Sigmoid colon (tissue), 7 donors: Measurements from ENCODE around the gene TPM4. TPM values are rescaled to one million over a fixed set of nuclear protein-coding genes. Genes with fewer than 3 reads are reported as not detected.

Experiments
- DNase-seq: peaks from one replicate; pipeline ENCODE4 v3.0.0-alpha.2; 2019
- H3K27ac ChIP-seq, 4 donors: fragments of 200-600 bp; sonication (generic); one replicate each; pipeline ENCODE4 v1.5.1; 2016 to 2019; ENCODE audit warnings: mild to moderate bottlenecking in 1 of 4
- H3K27me3 ChIP-seq, 3 donors: fragments of 200-600 bp; sonication (generic); one replicate each; pipeline ENCODE4 v1.5.1; 2019; ENCODE audit warnings: mild to moderate bottlenecking in 1 of 3
- H3K36me3 ChIP-seq, 4 donors: fragments of 200-600 bp; sonication (generic); one replicate each; pipeline ENCODE4 v1.5.1; 2016 to 2019
- H3K4me1 ChIP-seq, 4 donors: fragments of 200-600 bp; sonication (generic); one replicate each; pipeline ENCODE4 v1.5.1; 2017 to 2019
- H3K4me3 ChIP-seq, 4 donors: fragments of 200-600 bp; sonication (generic); one replicate each; pipeline ENCODE4 v1.5.1; 2017 to 2019; ENCODE audit warnings: mild to moderate bottlenecking in 2 of 4, moderate library complexity in 1 of 4
- H3K9me3 ChIP-seq, 4 donors: fragments of 200-600 bp in 3 of 4; sonication (generic) in 3 of 4; one replicate each; pipeline versions ENCODE4 v1.5.1 to v1.6.1; 2013 to 2019
- CTCF ChIP-seq, 4 experiments: fragments of 450-650 bp in 3 of 4; fragments of 200-600 bp in 1 of 4; IDR thresholded peaks; one replicate each; pipeline ENCODE4 v1.5.1; 2016 to 2019; ENCODE audit warnings: antibody characterized with exemption in 4 of 4, mild to moderate bottlenecking in 3 of 4, moderate library complexity in 2 of 4
- EP300 ChIP-seq, 4 donors: sonication (generic); formaldehyde crosslinking; IDR thresholded peaks; one replicate each; pipeline ENCODE4 v1.6.1; 2017; ENCODE audit warnings: antibody characterized with exemption in 4 of 4
- POLR2A ChIP-seq, 2 donors: fragments of 450-650 bp; IDR thresholded peaks; one replicate each; pipeline ENCODE4 v1.6.1; 2016; ENCODE audit warnings: antibody characterized with exemption in 2 of 2, mild to moderate bottlenecking in 2 of 2, moderate library complexity in 2 of 2
- POLR2AphosphoS5 ChIP-seq, 4 donors: sonication (generic); formaldehyde crosslinking; IDR thresholded peaks; one replicate each; pipeline ENCODE4 v1.6.1; 2017; ENCODE audit warnings: antibody characterized with exemption in 4 of 4
- WGBS, 2 donors: extraction: QIAGEN DNeasy Blood & Tissue Kit; methylation state at CpG; one replicate each; pipeline ENCODE4 v1.1.7; 2013; 5-methylcytosine and 5-hydroxymethylcytosine counted together
- intact Hi-C: fragments of 100-400 bp; cut with DNase I; formaldehyde crosslinking; loops from one replicate; pipeline ENCODE4 v1.15.1; 2023
- polyA plus RNA-seq, 3 donors: library from polyadenylated mRNA; stranded (reverse); fragments of 200-250 nt; gene quantifications; one replicate each; pipeline ENCODE4 v1.2.3, GENCODE V29; 2013
- total RNA-seq, 4 donors: library from RNA; depleted of rRNA; stranded (reverse); fragments of >200 nt; gene quantifications; one replicate each; pipeline ENCODE4 v1.1.0, GENCODE V29; 2016
- donor health status: healthy with polysubstance abuse.
- donor health status: Bipolar disorder and iron deficiency.
- donor health status: healthy.

The TPM4 gene
- total and polyA plus RNA-seq, 7 donors, result 222 to 826 (median 374) TPM

GRCh38 chr19:16106121-16106520 lies 29.8 kb downstream of the TPM4 start:
- no peak for DNase-seq
- H3K27ac ChIP-seq, result peak overlapping the region; percentile 40 to 53 (median 44)
- intact Hi-C loops, result no loop called here
- peaks cover 27 to 30% (median 28%) of the 10 kb centered on the region in 4 donors for H3K36me3 ChIP-seq
- peaks cover 0 to 7% (median 5%) of the 10 kb centered on the region in 4 donors for H3K4me1 ChIP-seq
- no peak overlapping the region for H3K4me3 ChIP-seq
- 3 to 19% methylated on average over 3 of the region's 3 CpGs for WGBS, 2 donors
- TF ChIP-seq POLR2A (IDR thresholded peaks at IDR 0.05) (no peak), EP300 (IDR thresholded peaks at IDR 0.05) (no peak), POLR2AphosphoS5 (IDR thresholded peaks at IDR 0.05) (no peak), CTCF (IDR thresholded peaks at IDR 0.05) (no peak)
- H3K9me3 ChIP-seq, result no peaks in the 10 kb centered on the region
- no peaks in the 10 kb centered on the region for H3K27me3 ChIP-seq

- TF ChIP-seq EP300 (IDR thresholded peaks at IDR 0.05) (no peak), CTCF (IDR thresholded peaks at IDR 0.05) (peak; percentile 89 to 98 (median 96)), POLR2A (IDR thresholded peaks at IDR 0.05) (no peak), POLR2AphosphoS5 (IDR thresholded peaks at IDR 0.05) (peak in 3 of 4 donors; percentile 65 to 85 (median 83))
- Histone ChIP-seq H3K4me3 (peak within 1 kb of the TSS; percentile 94 to 99 (median 94)), H3K36me3 (no peaks in the 10 kb centered on the region), H3K9me3 (no peaks in the 10 kb centered on the region), H3K27ac (peak within 1 kb of the TSS; percentile 91 to 96 (median 95)), H3K4me1 (peaks cover 0 to 49% (median 42%) of the 10 kb centered on the region in 4 donors), H3K27me3 (no peaks in the 10 kb centered on the region)
- 1% methylated on average over 81 of the region's 81 CpGs for WGBS, 2 donors
- peak; percentile 100 for DNase-seq
- intact Hi-C loops, result loop anchor here (1.0 to 10.0 kb wide), 4 partner anchors 45 to 277 kb away; partner anchors contain the start of gene FAM32A
Measured at GRCh38 chr19:16111160-16111908, 35.0 kb downstream of the TPM4 start, which contains the start of gene RAB8A. Gene RAB8A (plus strand): TSS chr19:16111889. CDS start chr19:16111902, 13 bp downstream.

GRCh38 chr19:16111909-16112752 lies 35.8 kb downstream of the TPM4 start:
- intact Hi-C loops, result loop anchor here (1.0 to 10.0 kb wide), 4 partner anchors 45 to 277 kb away; partner anchors contain the start of gene FAM32A
- 1 to 3% methylated on average over 37 of the region's 37 CpGs for WGBS, 2 donors
- TF ChIP-seq POLR2AphosphoS5 (IDR thresholded peaks at IDR 0.05) (peak in 1 of 4 donors; percentile 72), EP300 (IDR thresholded peaks at IDR 0.05) (no peak), POLR2A (IDR thresholded peaks at IDR 0.05) (peak; percentile 24 to 64)
- Histone ChIP-seq H3K9me3 (no peaks in the 10 kb centered on the region), H3K27ac (peak overlapping the region; percentile 91 to 96 (median 95)), H3K36me3 (no peaks in the 10 kb centered on the region), H3K4me1 (peaks cover 0 to 49% (median 42%) of the 10 kb centered on the region in 4 donors), H3K27me3 (no peaks in the 10 kb centered on the region), H3K4me3 (peak overlapping the region; percentile 94 to 99 (median 94))
- DNase-seq, result peak; percentile 73

GRCh38 chr19:16112778-16113177 lies 36.5 kb downstream of the TPM4 start:
- Histone ChIP-seq H3K36me3 (peaks cover 0 to 2% (median under 1%) of the 10 kb centered on the region in 4 donors), H3K9me3 (no peaks in the 10 kb centered on the region), H3K4me1 (peaks cover 0 to 49% (median 42%) of the 10 kb centered on the region in 4 donors), H3K27ac (peak overlapping the region; percentile 91 to 96 (median 95)), H3K4me3 (peak overlapping the region; percentile 94 to 99 (median 94)), H3K27me3 (no peaks in the 10 kb centered on the region)
- intact Hi-C loops, result loop anchor here (5.0 to 10.0 kb wide), 2 partner anchors 75 to 278 kb away; partner anchors contain the start of gene FAM32A
- no peak for DNase-seq
- TF ChIP-seq CTCF (IDR thresholded peaks at IDR 0.05) (no peak), POLR2AphosphoS5 (IDR thresholded peaks at IDR 0.05) (no peak), POLR2A (IDR thresholded peaks at IDR 0.05) (no peak), EP300 (IDR thresholded peaks at IDR 0.05) (no peak)
- 40 to 58% methylated on average over 2 of the region's 2 CpGs for WGBS, 2 donors
